A549 (cell line): ENCODE results near the gene PRKCE.

Source experiments
- MAFK ChIP-seq: fragments of 450-650 bp; IDR thresholded peaks from 2 replicates; pipeline ENCODE4 v1.6.1; 2014; ENCODE audit not compliant: partially characterized antibody
- POLR2A ChIP-seq: IDR thresholded peaks from 2 replicates; pipeline ENCODE4 v1.6.1; 2012; ENCODE audit warnings: mild to moderate bottlenecking, low read length
- SMC3 ChIP-seq: fragments of >200 bp; sonication (Bioruptor Twin); formaldehyde crosslinking; IDR thresholded peaks from 3 replicates; pipeline ENCODE4 v1.6.1; 2018; ENCODE audit warnings: inconsistent platforms
- TP53 ChIP-seq: fragments of 250-450 bp; sonication (Bioruptor Pico); IDR thresholded peaks from 2 replicates; pipeline ENCODE4 v1.5.0; 2021; ENCODE audit warnings: mild to moderate bottlenecking, moderate library complexity
- TF ChIP-seq, protein P1 (sequence below): fragments of >200 bp; sonication (Bioruptor Twin); formaldehyde crosslinking; IDR thresholded peaks from 3 replicates; pipeline ENCODE4 v1.5.1; 2016

GRCh38 chr2:45726188-45726587 lies 74.7 kb downstream of the PRKCE start:
- TF ChIP-seq, protein P1, sequence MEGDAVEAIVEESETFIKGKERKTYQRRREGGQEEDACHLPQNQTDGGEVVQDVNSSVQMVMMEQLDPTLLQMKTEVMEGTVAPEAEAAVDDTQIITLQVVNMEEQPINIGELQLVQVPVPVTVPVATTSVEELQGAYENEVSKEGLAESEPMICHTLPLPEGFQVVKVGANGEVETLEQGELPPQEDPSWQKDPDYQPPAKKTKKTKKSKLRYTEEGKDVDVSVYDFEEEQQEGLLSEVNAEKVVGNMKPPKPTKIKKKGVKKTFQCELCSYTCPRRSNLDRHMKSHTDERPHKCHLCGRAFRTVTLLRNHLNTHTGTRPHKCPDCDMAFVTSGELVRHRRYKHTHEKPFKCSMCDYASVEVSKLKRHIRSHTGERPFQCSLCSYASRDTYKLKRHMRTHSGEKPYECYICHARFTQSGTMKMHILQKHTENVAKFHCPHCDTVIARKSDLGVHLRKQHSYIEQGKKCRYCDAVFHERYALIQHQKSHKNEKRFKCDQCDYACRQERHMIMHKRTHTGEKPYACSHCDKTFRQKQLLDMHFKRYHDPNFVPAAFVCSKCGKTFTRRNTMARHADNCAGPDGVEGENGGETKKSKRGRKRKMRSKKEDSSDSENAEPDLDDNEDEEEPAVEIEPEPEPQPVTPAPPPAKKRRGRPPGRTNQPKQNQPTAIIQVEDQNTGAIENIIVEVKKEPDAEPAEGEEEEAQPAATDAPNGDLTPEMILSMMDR: no peak
- TF ChIP-seq TP53 (CRISPR knock-in tag) (no peak), POLR2A (no peak), MAFK (no peak), SMC3 (no peak)
